ENCODE results near the gene FICD. TPM values are rescaled to one million over a fixed set of nuclear protein-coding genes. Genes with fewer than 3 reads are reported as not detected.

Gene FICD
- total RNA-seq, 1 donor from 2014 or later, result 6.9 TPM

DNA sequence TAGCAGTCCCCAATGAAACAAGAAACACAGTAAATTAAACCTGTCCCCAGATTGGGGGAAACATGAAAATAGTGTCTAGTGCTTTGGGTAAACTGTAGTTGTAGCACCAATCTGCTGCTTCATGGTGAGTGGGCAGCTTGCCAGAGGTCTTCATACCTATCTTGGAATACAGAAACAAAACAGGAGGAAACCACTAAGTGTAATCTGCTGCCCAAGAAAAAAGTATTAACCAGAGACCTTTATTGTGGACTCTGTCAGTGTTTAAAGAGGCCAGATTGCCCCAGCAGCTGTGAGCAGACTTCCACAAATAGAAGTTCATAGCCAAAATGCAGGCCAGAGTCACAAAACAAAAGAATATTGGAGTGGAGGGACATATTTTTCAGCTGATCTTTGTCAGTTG is 49.6 kb downstream of the FICD start:
- Histone ChIP-seq H3K36me3 (peaks cover 0 to 53% of the 10 kb centered on the region in 2 donors), H3K27ac (peak overlapping the region; percentile 21), H3K27me3 (no peaks in the 10 kb centered on the region), H3K4me3 (no peak overlapping the region), H3K4me1 (peaks cover 47% of the 10 kb centered on the region), H3K9me3 (no peaks in the 10 kb centered on the region)
- no peak for TF ChIP-seq CTCF (IDR thresholded peaks at IDR 0.05)
- no peak for TF ChIP-seq POLR2A (IDR thresholded peaks at IDR 0.05)
- no peak for TF ChIP-seq POLR2AphosphoS5 (IDR thresholded peaks at IDR 0.05; ENCODE audit: insufficient read depth in 1 of 2, low read depth in 1 of 2)
- intact Hi-C loops (cut with DNase I), result loop anchor here (5.0 to 10.0 kb wide), 3 partner anchors 238 to 533 kb away; partner anchors contain the start of genes SSH1 and UNG
- DNase-seq (ENCODE audit: extremely low spot score in 2 of 2), result no peak

DNA sequence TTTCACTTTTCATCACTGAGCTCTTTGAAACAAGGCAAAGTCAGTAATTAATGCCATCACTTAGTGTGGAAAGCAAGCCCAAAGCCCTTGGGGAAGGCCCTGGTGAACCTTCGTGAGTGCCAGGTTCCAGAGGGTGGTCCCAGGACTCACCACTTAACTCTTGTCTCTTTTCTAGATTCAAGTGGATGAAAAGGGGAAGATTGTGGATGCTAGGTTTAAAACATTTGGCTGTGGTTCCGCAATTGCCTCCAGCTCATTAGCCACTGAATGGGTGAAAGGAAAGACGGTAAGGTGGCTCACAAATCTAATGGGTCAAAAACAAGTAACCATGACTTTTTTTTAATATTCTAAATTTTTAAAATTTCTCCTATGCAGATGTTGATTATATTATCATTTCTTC is 50.1 kb downstream of the FICD start:
- peaks cover 43% of the 10 kb centered on the region for H3K4me1 ChIP-seq
- DNase-seq (ENCODE audit: extremely low spot score in 2 of 2), result no peak

GRCh38 chr12:108565976-108566375 is 50.9 kb downstream of the FICD start:
- Histone ChIP-seq H3K27me3 (no peaks in the 10 kb centered on the region), H3K4me1 (peaks cover 43% of the 10 kb centered on the region), H3K4me3 (no peak overlapping the region), H3K9me3 (no peaks in the 10 kb centered on the region), H3K27ac (peak overlapping the region; percentile 26), H3K36me3 (peaks cover 0 to 57% of the 10 kb centered on the region in 2 donors)
- TF ChIP-seq POLR2AphosphoS5 (IDR thresholded peaks at IDR 0.05; ENCODE audit: insufficient read depth in 1 of 2, low read depth in 1 of 2) (peak in 1 of 2 donors; percentile 36), CTCF (IDR thresholded peaks at IDR 0.05) (no peak)
- intact Hi-C loops (cut with DNase I), result loop anchor here (10.0 kb wide), 1 partner anchor 289 kb away; the partner anchor contains the start of gene SSH1
- DNase-seq (ENCODE audit: extremely low spot score in 2 of 2), result no peak

More for the DNA sequence above, 50.1 kb downstream of the FICD start:
- peak overlapping the region; percentile 21 for H3K27ac ChIP-seq
- H3K36me3 ChIP-seq, result peaks cover 0 to 57% of the 10 kb centered on the region in 2 donors
- TF ChIP-seq POLR2A (IDR thresholded peaks at IDR 0.05) (no peak), CTCF (IDR thresholded peaks at IDR 0.05) (no peak), POLR2AphosphoS5 (IDR thresholded peaks at IDR 0.05; ENCODE audit: insufficient read depth in 1 of 2, low read depth in 1 of 2) (no peak)
- H3K4me3 ChIP-seq, result no peak overlapping the region
- intact Hi-C loops (cut with DNase I), result loop anchor here (10.0 kb wide), 1 partner anchor 290 kb away; the partner anchor contains the start of gene SSH1
- no peaks in the 10 kb centered on the region for H3K9me3 ChIP-seq
- no peaks in the 10 kb centered on the region for H3K27me3 ChIP-seq

GRCh38 chr12:108566452-108566851 is 51.4 kb downstream of the FICD start:
- TF ChIP-seq POLR2AphosphoS5 (IDR thresholded peaks at IDR 0.05; ENCODE audit: insufficient read depth in 1 of 2, low read depth in 1 of 2) (no peak), POLR2A (IDR thresholded peaks at IDR 0.05) (no peak), CTCF (IDR thresholded peaks at IDR 0.05) (no peak)
- no peak for DNase-seq (ENCODE audit: extremely low spot score in 2 of 2)
- Histone ChIP-seq H3K27ac (no peak overlapping the region), H3K9me3 (no peaks in the 10 kb centered on the region), H3K4me3 (no peak overlapping the region), H3K4me1 (peaks cover 47% of the 10 kb centered on the region), H3K27me3 (no peaks in the 10 kb centered on the region), H3K36me3 (peaks cover 0 to 57% of the 10 kb centered on the region in 2 donors)
- intact Hi-C loops (cut with DNase I), result loop anchor here (10.0 kb wide), 1 partner anchor 288 kb away; the partner anchor contains the start of gene SSH1
